NCI-H2227 (cell line): ENCODE measurements around the gene LLPH.
A peak's percentile ranks its signal among the peaks of the same experiment; 100 is the strongest.
"Not testable (repeated sequence)": the region's sequence is repeated elsewhere in the genome, so short reads cannot be mapped to it uniquely, and the experiment has no call there.

Experiments
- DNase-seq: peaks from one replicate; lab custom pipeline; 2025; ENCODE audit not compliant: unreplicated experiment; lab: John Stamatoyannopoulos, UW

LLPH gene

GRCh38 chr12:66130267-66131066, at the start of gene LLPH:
Gene LLPH (minus strand): TSS chr12:66130750. CDS start chr12:66129106, 1,644 bp downstream.
- DNase-seq: peak; percentile 92

- DNase-seq: no peak
These were observed 45.8 kb upstream of the LLPH start for GRCh38 chr12:66176105-66176900.

- not testable (repeated sequence) for DNase-seq
These were observed 44.1 kb upstream of the LLPH start for GRCh38 chr12:66174391-66175325.

- no peak for DNase-seq
These were observed 40.1 kb upstream of the LLPH start for GRCh38 chr12:66170606-66171005.

GRCh38 chr12:66169221-66170170, 38.9 kb upstream of the LLPH start, which contains the start of gene TMBIM4:
Gene TMBIM4 (minus strand): TSS chr12:66169996. CDS start chr12:66169951, 45 bp downstream.
- peak; percentile 89 for DNase-seq

- no peak for DNase-seq
These were observed 37.9 kb upstream of the LLPH start for GRCh38 chr12:66168410-66168809.

GRCh38 chr12:66166561-66166960, 36.0 kb upstream of the LLPH start:
- DNase-seq: no peak

GRCh38 chr12:66165141-66165540, 34.6 kb upstream of the LLPH start:
- DNase-seq: no peak

GRCh38 chr12:66164349-66164821, 33.8 kb upstream of the LLPH start:
- no peak for DNase-seq

- DNase-seq: no peak
These were observed 32.7 kb upstream of the LLPH start for GRCh38 chr12:66163289-66163688.

- DNase-seq: no peak
These were observed 32.2 kb upstream of the LLPH start for GRCh38 chr12:66162701-66163100.

- DNase-seq: no peak
These were observed 30.2 kb upstream of the LLPH start for GRCh38 chr12:66160704-66161103.

GRCh38 chr12:66159123-66159522, 28.6 kb upstream of the LLPH start:
- no peak for DNase-seq

GRCh38 chr12:66156654-66157053, 26.1 kb upstream of the LLPH start:
- DNase-seq: no peak

GRCh38 chr12:66154776-66155175, 24.2 kb upstream of the LLPH start:
- DNase-seq: no peak

GRCh38 chr12:66152732-66153131, 22.2 kb upstream of the LLPH start:
- no peak for DNase-seq

GRCh38 chr12:66149702-66150398, 19.3 kb upstream of the LLPH start:
- DNase-seq: no peak

- no peak for DNase-seq
These were observed 14.5 kb upstream of the LLPH start for GRCh38 chr12:66144791-66145754.
